ENCODE data around the gene MRPL30. TPM values are rescaled to one million over a fixed set of nuclear protein-coding genes. Genes with fewer than 3 reads are reported as not detected.

Gene MRPL30
- total RNA-seq, 2 experiments from 2014 or later = 30.0 to 34.2 TPM

DNA sequence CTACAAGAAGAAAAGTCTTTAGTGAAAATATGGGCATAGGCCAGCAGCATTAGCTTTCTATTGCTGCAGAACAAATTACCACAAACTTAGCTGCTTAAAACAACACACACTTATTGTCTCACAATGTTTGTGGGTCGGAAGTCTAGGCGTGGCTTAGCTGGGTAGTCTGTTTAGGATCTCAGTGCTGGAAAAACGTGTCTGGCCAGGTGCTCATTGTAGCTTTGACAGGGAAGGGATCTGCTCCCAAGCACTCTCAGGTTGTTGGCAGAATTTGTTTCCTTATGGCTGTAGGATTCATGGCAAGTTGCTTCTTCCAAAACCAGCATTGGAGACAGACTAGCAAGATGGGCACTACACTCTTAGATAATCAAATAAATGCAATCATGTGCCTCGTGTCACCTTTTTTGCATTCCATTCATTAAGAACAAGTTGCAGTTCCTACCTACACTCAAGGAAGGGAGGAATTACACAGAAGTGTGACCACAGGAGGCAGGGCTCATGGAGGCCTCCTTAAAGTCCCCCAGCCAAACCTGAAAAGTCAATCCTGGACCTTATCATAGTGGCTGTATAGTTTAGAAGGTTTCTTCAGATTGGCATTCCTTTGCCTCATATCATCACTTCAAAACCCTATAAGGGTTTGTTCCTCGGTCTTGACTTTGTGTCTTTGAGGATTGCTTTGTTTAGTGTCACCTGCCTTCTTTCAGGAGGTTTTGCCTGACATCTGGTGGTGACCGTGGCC is 17.3 kb downstream of the MRPL30 start:
- DNase-seq (no peak), ATAC-seq (no peak)
- CTCF ChIA-PET = interaction anchor here (1.5 kb wide), 1 partner anchor 18 kb away, joined by 4 read pairs; no protein-coding TSS in a partner anchor
- Mint-ChIP-seq H3K27me3 (no peaks in the 10 kb centered on the region), H3K27ac (no peak overlapping the region), H3K9me3 (no peaks in the 10 kb centered on the region), H3K36me3 (ENCODE audit: low read depth) (peaks cover 12% of the 10 kb centered on the region), H3K4me1 (ENCODE audit: low read depth) (no peaks in the 10 kb centered on the region), H3K4me3 (no peak overlapping the region)
- intact Hi-C loops (cut with micrococcal nuclease) = no loop called here
- TF ChIP-seq CTCF (IDR thresholded peaks at IDR 0.05) = no peak
- POLR2A ChIA-PET = no interaction called here

DNA sequence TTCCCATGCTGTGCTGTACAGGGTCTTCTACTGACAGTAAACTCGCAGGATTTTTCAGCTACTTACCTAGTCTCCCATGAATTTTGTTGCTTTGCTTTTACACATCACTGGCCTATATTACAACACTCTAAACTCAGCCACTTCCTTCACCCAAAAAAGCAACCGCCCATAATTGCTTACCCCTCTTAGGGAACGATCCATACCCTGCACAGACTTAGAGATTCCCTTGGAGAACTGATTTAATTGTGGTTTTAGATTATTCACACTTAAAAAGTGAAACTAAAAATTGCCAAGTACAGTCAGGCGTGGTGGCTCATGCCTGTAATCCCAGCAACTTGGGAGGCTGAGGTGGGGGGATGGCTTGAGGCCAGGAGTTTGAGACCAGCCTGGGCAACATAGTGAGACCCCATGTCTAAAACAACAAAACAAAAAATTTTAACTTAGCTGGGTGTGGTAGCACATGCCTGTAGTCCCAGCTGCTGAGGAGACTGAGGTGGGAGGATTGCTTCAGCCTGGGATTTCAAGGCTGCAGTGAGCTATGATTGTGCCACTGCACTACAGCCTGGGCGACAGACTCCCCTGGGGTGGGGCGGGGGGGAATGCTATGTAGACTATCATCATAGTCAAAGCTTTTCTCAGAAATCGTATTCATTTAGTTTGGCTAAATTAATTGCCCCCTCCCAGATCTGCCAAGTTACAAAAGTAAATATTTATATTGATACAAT is 19.3 kb downstream of the MRPL30 start:
- CTCF ChIA-PET = interaction anchor here (0.9 kb wide), 1 partner anchor 19 kb away, joined by 3 read pairs; no protein-coding TSS in a partner anchor
- H3K36me3 Mint-ChIP-seq (ENCODE audit: low read depth) = peaks cover 9% of the 10 kb centered on the region
- POLR2A ChIA-PET = interaction anchor here (0.6 kb wide), 1 partner anchor 10 kb away, joined by 3 read pairs; no protein-coding TSS in a partner anchor
- TF ChIP-seq CTCF (IDR thresholded peaks at IDR 0.05) = no peak
- no peak overlapping the region for H3K27ac Mint-ChIP-seq
- DNase-seq (no peak), ATAC-seq (no peak)
- H3K9me3 Mint-ChIP-seq = no peaks in the 10 kb centered on the region
- H3K4me3 Mint-ChIP-seq = no peak overlapping the region
- H3K27me3 Mint-ChIP-seq = no peaks in the 10 kb centered on the region
- H3K4me1 Mint-ChIP-seq (ENCODE audit: low read depth) = no peaks in the 10 kb centered on the region
- intact Hi-C loops (cut with micrococcal nuclease) = no loop called here

DNA sequence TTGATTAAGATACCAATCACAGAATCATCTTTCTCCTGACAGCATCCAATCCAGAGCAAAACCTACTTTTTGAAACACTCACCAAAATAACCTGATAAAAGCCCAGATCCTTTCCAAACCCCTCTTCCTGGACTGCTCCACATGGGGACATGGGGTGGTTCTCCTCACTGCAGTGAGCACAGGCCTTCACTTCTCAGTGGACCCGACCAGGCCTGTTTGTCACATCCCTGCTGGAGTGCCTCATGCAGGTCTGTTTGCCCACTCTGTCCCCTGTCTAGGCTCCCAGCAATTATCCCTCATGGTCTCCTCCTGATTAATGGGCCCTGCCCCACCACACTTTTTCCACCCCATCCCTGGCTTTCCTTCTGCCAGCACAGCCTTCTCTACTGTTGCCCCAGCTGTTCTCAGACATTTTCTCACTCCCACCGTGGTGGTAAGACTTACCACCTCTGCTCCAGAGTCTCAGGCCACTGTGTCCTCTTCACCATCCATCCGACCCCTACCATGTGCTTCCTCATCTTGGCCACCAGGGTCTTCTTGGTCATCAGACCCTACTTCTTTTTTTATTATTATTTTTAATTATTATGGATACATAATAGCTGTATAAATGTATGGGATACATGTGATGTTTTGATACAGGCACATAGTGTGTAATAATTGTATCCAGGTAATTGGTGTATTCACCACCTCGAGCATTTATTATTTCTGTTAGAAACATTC is 21.1 kb downstream of the MRPL30 start:
- no peaks in the 10 kb centered on the region for H3K27me3 Mint-ChIP-seq
- intact Hi-C loops (cut with micrococcal nuclease) = no loop called here
- no peak for DNase-seq
- H3K4me1 Mint-ChIP-seq (ENCODE audit: low read depth) = no peaks in the 10 kb centered on the region
- H3K9me3 Mint-ChIP-seq = peaks cover 3% of the 10 kb centered on the region
- no peak overlapping the region for H3K4me3 Mint-ChIP-seq
- peaks cover 5% of the 10 kb centered on the region for H3K36me3 Mint-ChIP-seq (ENCODE audit: low read depth)
- ATAC-seq = no peak
- no peak overlapping the region for H3K27ac Mint-ChIP-seq
- peak; percentile 33 for TF ChIP-seq CTCF (IDR thresholded peaks at IDR 0.05)
- ChIA-PET POLR2A (no interaction called here), CTCF (no interaction called here)

DNA sequence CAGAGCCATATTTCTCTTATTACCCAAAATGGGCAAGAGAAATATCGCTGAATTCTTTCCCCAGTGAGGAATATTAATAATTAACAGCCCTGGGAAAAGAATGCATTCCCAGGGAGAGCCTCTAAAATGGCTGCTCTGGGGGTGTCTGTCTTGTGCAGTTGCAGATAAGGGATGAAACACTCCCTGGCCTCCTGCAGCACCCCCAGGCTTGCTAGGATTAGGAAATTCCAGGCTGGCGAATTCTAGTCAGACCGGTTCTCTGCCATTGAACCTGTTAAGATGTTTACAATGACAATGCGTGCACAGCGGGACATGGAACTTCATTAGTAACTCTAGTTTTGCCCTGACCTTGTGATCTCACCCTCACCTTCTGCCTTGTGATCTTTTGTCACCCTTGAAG is 24.5 kb downstream of the MRPL30 start:
- H3K4me3 Mint-ChIP-seq = no peak overlapping the region
- ATAC-seq = no peak
- H3K27me3 Mint-ChIP-seq = no peaks in the 10 kb centered on the region
- intact Hi-C loops (cut with micrococcal nuclease) = no loop called here
- ChIA-PET POLR2A (no interaction called here), CTCF (no interaction called here)
- H3K27ac Mint-ChIP-seq = no peak overlapping the region
- no peak for TF ChIP-seq CTCF (IDR thresholded peaks at IDR 0.05)
- DNase-seq = no peak
- H3K36me3 Mint-ChIP-seq (ENCODE audit: low read depth) = peaks cover 17% of the 10 kb centered on the region
- H3K4me1 Mint-ChIP-seq (ENCODE audit: low read depth) = no peaks in the 10 kb centered on the region
- H3K9me3 Mint-ChIP-seq = peaks cover 3% of the 10 kb centered on the region

Measured in activated CD8-positive, alpha-beta T cell treated with anti-CD3 and anti-CD28 coated beads for 36 hours (primary cell).